Endothelial cell of umbilical vein (primary cell): ENCODE measurements around the gene CELSR3. TPM values are rescaled to one million over a fixed set of nuclear protein-coding genes. Genes with fewer than 3 reads are reported as not detected.

Source experiments
- BruUV-seq: library from RNA; stranded (reverse); fragments of 400-500 nt; replicated peaks from 2 replicates; lab custom pipeline; 2021; lab: Mats Ljungman, UMichigan
- CTCF ChIA-PET: fragments of 300-600, 350-600 bp; sonication (Branson Sonifier 250); formaldehyde crosslinking; loops from one replicate; lab custom pipeline; 2021; ENCODE audit warnings: antibody characterized with exemption, inconsistent platforms; lab: Charles Lee
- POLR2A ChIA-PET: fragments of 300-600, 350-600 bp; sonication (Branson Sonifier 250); formaldehyde crosslinking; loops from one replicate; lab custom pipeline; 2021; ENCODE audit warnings: antibody characterized with exemption, inconsistent platforms; lab: Charles Lee
- DNase-seq: peaks from one replicate; pipeline ENCODE4 v3.0.0-alpha.2; 2011; ENCODE audit warnings: low read depth, low spot score
- FAIRE-seq: peaks from 2 replicates; lab custom pipeline; 2011; peaks lifted over from hg19 to GRCh38; lab: Jason Lieb, UNC
- H2AFZ ChIP-seq: 2 replicates; pipeline ENCODE4 v1.6.0; 2012; ENCODE audit warnings: low read depth, low read length, control low read depth, inconsistent platforms
- H3K27ac ChIP-seq: 2 replicates; pipeline ENCODE4 v1.5.1; 2011; ENCODE audit warnings: low read depth, mild to moderate bottlenecking, control low read depth, low read length, moderate library complexity; ENCODE audit not compliant: insufficient read depth
- H3K27me3 ChIP-seq, 2 experiments: 2 replicates each; pipeline versions ENCODE4 v1.6.0 to v1.6.1; 2011; ENCODE audit warnings: low read length in 2 of 2, mixed read lengths in 1 of 2; ENCODE audit not compliant: control insufficient read depth in 2 of 2, insufficient read depth in 2 of 2
- H3K36me3 ChIP-seq, 2 experiments: 2 replicates in 1 of 2; 3 replicates in 1 of 2; pipeline ENCODE4 v1.5.1; 2011; ENCODE audit warnings: low read length in 2 of 2, mild to moderate bottlenecking in 1 of 2, moderate library complexity in 1 of 2; ENCODE audit not compliant: control insufficient read depth in 2 of 2, insufficient read depth in 2 of 2; ENCODE audit errors: extremely low read depth in 1 of 2
- H3K4me1 ChIP-seq: 3 replicates; pipeline ENCODE4 v1.5.1; 2011; ENCODE audit warnings: mild to moderate bottlenecking, low read length; ENCODE audit not compliant: control insufficient read depth, insufficient read depth; ENCODE audit errors: extremely low read depth
- H3K4me2 ChIP-seq: 2 replicates; pipeline ENCODE4 v1.6.1; 2011; ENCODE audit warnings: low read length, control low read depth, mixed read lengths; ENCODE audit not compliant: insufficient read depth
- H3K4me3 ChIP-seq, 3 experiments: fragments of 200-600 bp in 1 of 3; sonication (generic), shearing (Covaris generic) in 1 of 3; replicated peaks in 1 of 3; 2 replicates each; pipeline ENCODE4 v1.5.1; 2011 to 2016; ENCODE audit warnings: control low read depth in 3 of 3, low read length in 3 of 3, mild to moderate bottlenecking in 2 of 3, inconsistent platforms in 1 of 3, low read depth in 1 of 3, moderate library complexity in 1 of 3; ENCODE audit not compliant: insufficient read depth in 1 of 3
- H3K79me2 ChIP-seq: 2 replicates; pipeline ENCODE4 v1.6.0; 2012; ENCODE audit warnings: low read length, inconsistent platforms; ENCODE audit not compliant: control insufficient read depth, insufficient read depth
- H3K9ac ChIP-seq: replicated peaks from 2 replicates; pipeline ENCODE3; 2011; ENCODE audit warnings: low read length, control low read depth; ENCODE audit not compliant: insufficient read depth; ENCODE audit errors: extremely low read depth
- H3K9me1 ChIP-seq: replicated peaks from 3 replicates; pipeline ENCODE4 v1.6.0; 2011; ENCODE audit warnings: mild to moderate bottlenecking, low read length; ENCODE audit not compliant: control insufficient read depth, insufficient read depth; ENCODE audit errors: extremely low read depth
- H3K9me3 ChIP-seq: replicated peaks from 2 replicates; pipeline ENCODE4 v1.5.1; 2012; ENCODE audit warnings: low read length, inconsistent platforms; ENCODE audit not compliant: control insufficient read depth, insufficient read depth
- H4K20me1 ChIP-seq: replicated peaks from 2 replicates; pipeline ENCODE3; 2011; ENCODE audit warnings: mild to moderate bottlenecking, low read length; ENCODE audit not compliant: control insufficient read depth, insufficient read depth; ENCODE audit errors: extremely low read depth
- EZH2 ChIP-seq: IDR thresholded peaks from 2 replicates; pipeline ENCODE4 v1.6.1; 2012; ENCODE audit warnings: borderline replicate concordance, low read depth, mild to moderate bottlenecking, moderate library complexity, low read length, inconsistent platforms; ENCODE audit not compliant: severe bottlenecking
- FOS ChIP-seq: IDR thresholded peaks from 2 replicates; pipeline ENCODE4 v1.6.1; 2011; ENCODE audit warnings: mild to moderate bottlenecking, low read length, moderate library complexity, borderline replicate concordance; ENCODE audit not compliant: insufficient read depth
- GATA2 ChIP-seq: IDR thresholded peaks from 2 replicates; pipeline ENCODE4 v1.7.0; 2011; ENCODE audit warnings: low read depth, mild to moderate bottlenecking, moderate library complexity, mixed read lengths, low read length; ENCODE audit not compliant: insufficient read length, insufficient read depth
- JUN ChIP-seq: IDR thresholded peaks from 2 replicates; pipeline ENCODE4 v1.6.1; 2011; ENCODE audit warnings: borderline replicate concordance, low read depth; ENCODE audit not compliant: insufficient read length, insufficient read depth
- MYC ChIP-seq: IDR thresholded peaks from one replicate; pipeline ENCODE4 v1.6.1; 2011; ENCODE audit warnings: mild to moderate bottlenecking, low read depth, low read length
- POLR2A ChIP-seq: IDR thresholded peaks from 2 replicates; pipeline ENCODE4 v1.6.1; 2012; ENCODE audit warnings: low read depth, mild to moderate bottlenecking, control low read depth, low read length
- POLR2AphosphoS5 ChIP-seq: IDR thresholded peaks from 2 replicates; pipeline ENCODE4 v1.6.1; 2012; ENCODE audit warnings: low read depth, mild to moderate bottlenecking, control low read depth, low read length, moderate library complexity; ENCODE audit not compliant: insufficient read depth
- dilution Hi-C: fragments of 300-500 bp; cut with MboI; formaldehyde crosslinking; loops from one replicate; pipeline ENCODE4 v1.15.0; 2019; ENCODE audit warnings: low sequenced_read_pairs; ENCODE audit not compliant: extremely low pct_ligation_motif_present
- intact Hi-C: fragments of 100-400 bp; cut with micrococcal nuclease; formaldehyde crosslinking; loops from one replicate; pipeline ENCODE4 v1.10.0; 2022
- polyA plus RNA-seq, 4 experiments: library from polyadenylated mRNA; depleted of rRNA in 3 of 4; stranded (reverse) in 3 of 4; unstranded in 1 of 4; fragments of >200 nt; gene quantifications; 2 replicates each; pipeline versions ENCODE4 v1.2.1 to v1.2.3, GENCODE V29; 2011 to 2012; ENCODE audit warnings: missing spikeins in 1 of 4
- total RNA-seq: library from RNA; stranded (reverse); gene quantifications from 2 replicates; pipeline ENCODE4 v1.2.3, GENCODE V29; 2021
- TF ChIP-seq, protein P1 (sequence below): IDR thresholded peaks from 2 replicates; pipeline ENCODE4 v1.6.1; 2011; ENCODE audit not compliant: insufficient read depth, insufficient read length

CELSR3 gene
- total and polyA plus RNA-seq, 2 donors (not counting 3 experiments of a cell fraction or from before 2014, with no cell fraction given): 0.25 to 0.71 TPM

DNA sequence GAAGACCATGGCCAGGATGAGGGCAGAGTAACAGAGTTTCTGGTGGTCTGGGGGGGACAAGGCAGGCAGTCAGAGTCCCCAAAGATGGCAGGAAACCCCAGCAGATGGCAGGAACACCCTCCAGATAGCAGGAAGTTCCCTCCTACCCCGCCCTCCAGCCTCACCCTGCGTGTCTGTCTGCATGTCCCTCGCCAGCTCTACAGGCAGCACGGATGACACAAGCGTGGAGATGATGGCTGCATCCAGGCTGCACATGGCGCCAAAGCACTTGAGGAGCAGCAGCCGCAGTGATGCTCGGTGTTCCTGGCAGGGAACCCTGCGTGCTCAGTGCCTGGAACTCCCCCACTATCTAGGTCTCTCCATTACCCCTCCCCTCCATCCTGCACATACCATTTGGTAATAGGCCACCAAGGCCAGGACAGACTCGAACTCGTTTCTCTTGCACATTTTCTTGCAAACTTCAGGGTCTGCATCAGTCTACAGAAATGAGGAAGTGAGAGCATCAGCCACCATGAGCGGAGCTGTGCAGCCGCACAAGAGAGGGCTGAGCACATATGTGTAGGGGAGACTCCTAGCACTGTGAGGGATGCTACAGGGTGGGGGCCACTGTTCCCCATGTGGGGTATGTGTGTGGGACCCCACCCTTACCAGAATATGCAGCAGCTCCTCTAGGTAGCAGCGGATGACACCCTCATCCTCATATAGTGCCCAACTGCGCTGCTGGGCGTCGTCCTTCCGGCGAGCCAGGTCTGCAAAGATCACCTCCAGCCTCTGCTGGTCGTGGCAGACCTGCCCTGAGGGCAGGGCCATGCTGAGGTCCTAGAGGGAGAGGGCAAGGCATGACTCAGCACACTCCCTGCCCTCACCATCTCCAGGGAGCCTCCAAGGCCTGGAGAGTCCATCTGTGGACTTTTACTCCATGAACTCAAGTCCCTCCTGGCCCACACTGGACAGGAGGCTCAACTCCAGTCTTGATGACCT is 17.0 kb upstream of the CELSR3 start:
- H2AFZ ChIP-seq: no peak overlapping the region
- TF ChIP-seq GATA2: no peak
- TF ChIP-seq, protein P1, sequence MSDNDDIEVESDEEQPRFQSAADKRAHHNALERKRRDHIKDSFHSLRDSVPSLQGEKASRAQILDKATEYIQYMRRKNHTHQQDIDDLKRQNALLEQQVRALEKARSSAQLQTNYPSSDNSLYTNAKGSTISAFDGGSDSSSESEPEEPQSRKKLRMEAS: no peak
- no peak for TF ChIP-seq POLR2A
- TF ChIP-seq FOS: no peak
- TF ChIP-seq MYC: no peak
- TF ChIP-seq JUN: no peak
- TF ChIP-seq EZH2: no peak
- TF ChIP-seq POLR2AphosphoS5: no peak
- no peaks in the 10 kb centered on the region for H3K9me3 ChIP-seq
- H3K27ac ChIP-seq: no peak overlapping the region
- intact Hi-C loops (no loop called here), dilution Hi-C loops (no loop called here)
- no peak for DNase-seq
- FAIRE-seq: no peak
- H3K4me2 ChIP-seq: no peak overlapping the region
- H3K9me1 ChIP-seq: no peaks in the 10 kb centered on the region
- ChIA-PET CTCF (interaction anchor here (1.3 kb wide), 1 partner anchor 10 kb away, joined by 3 read pairs; no protein-coding TSS in a partner anchor), POLR2A (no interaction called here)
- BruUV-seq: no TSS peak
- peaks cover 2 to 12% of the 10 kb centered on the region in 2 experiments for H3K36me3 ChIP-seq
- H4K20me1 ChIP-seq: no peaks in the 10 kb centered on the region
- H3K4me1 ChIP-seq: peaks cover 10% of the 10 kb centered on the region
- H3K9ac ChIP-seq: no peak overlapping the region
- no peak overlapping the region for H3K4me3 ChIP-seq
- no peaks in the 10 kb centered on the region for H3K27me3 ChIP-seq
- H3K79me2 ChIP-seq: peaks cover 2% of the 10 kb centered on the region
